ENCODE data around the gene BSG.
A peak's percentile ranks its signal among the peaks of the same experiment; 100 is the strongest.
"Not testable (repeated sequence)": the region's sequence is repeated elsewhere in the genome, so short reads cannot be mapped to it uniquely, and the experiment has no call there.

The BSG gene

DNA sequence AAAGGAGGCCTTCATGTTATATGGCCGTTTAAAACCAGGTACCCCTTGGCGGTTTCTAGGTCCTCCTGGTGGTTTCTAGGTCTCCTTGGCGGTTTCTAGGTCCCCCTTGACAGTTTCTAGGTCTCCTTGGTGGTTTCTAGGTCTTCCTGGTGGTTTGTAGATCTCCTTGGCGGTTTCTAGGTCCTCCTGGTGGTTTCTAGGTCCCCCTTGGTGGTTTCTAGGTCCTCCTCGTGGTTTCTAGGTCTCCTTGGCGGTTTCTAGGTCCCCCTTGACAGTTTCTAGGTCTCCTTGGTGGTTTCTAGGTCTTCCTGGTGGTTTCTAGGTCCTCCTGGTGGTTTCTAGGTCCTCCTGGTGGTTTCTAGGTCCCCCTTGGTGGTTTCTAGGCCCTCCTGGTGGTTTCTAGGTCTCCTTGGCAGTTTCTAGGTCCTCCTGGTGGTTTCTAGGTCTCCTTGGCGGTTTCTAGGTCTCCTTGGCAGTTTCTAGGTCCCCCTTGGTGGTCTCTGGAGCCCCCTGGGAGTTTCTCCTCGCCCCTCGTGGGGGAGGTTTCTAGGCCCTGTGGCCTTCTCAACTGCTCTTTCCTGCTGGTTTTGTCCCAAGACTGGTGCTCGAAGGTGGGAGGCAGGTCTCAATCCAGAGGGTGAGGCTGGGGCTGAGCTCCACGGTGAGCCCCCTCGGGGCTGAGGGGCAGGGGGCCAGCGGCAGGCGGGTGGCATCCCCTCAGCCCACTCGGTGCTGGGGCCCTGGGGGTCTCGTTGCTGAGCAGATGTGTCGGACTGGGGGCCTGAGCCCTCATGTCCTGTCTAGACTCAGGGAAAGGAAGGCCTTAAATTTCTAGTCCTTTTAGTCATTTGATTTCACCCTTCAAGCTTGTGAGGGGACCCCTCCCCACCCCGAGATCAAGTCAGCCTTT lies 25.3 kb downstream of the BSG start:
- Mint-ChIP-seq H3K9me3 (no peaks in the 10 kb centered on the region), H3K4me1 (no peaks in the 10 kb centered on the region), H3K4me3 (no peak overlapping the region), H3K36me3 (peaks cover 4% of the 10 kb centered on the region), H3K27ac (no peak overlapping the region)
- no peak for ATAC-seq
- DNase-seq (ENCODE audit: low spot score in 2 of 2), result no peak

DNA sequence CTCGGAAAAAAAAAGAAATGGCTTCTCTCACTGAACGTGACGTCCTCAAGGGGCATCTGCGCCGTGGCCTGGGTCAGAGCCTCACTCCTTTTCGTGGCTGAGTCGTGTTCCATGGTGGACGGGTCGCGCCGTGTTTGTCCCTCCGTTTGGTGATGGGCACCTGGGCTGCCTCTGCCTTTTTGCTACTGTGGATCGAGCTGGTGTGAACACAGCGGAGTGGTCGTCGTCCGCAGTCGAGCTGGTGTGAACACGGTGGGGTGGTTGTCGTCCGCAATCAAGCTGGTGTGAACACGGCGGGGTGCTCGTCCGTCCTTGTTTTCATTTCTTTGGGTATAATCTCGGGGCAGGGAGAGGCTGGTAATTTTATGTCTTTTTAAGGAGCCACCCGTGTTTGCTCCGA lies 28.9 kb downstream of the BSG start:
- ATAC-seq, result no peak
- no peaks in the 10 kb centered on the region for H3K9me3 Mint-ChIP-seq
- H3K27ac Mint-ChIP-seq, result no peak overlapping the region
- no peaks in the 10 kb centered on the region for H3K4me1 Mint-ChIP-seq
- H3K36me3 Mint-ChIP-seq, result no peaks in the 10 kb centered on the region
- no peak for DNase-seq (ENCODE audit: low spot score in 2 of 2)
- H3K4me3 Mint-ChIP-seq, result no peak overlapping the region

DNA sequence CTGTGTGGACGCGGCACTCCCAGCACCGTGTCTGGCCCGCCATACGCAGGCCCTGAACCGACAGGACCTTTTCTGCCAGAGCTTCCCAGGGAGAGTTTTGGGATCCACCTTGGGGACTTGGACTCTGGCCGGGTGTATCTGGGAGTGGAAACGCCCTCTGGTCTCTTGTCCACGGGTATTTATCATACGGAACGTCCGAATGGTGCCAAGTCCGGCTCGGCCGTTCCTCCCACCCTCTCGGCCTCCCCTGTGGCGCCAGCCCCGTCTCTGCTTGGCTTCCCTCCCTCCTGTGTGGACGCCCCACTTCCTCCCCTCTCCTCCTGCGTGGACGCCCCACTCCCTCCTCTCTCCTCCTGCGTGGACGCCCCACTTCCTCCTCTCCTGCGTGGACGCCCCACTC lies 29.4 kb downstream of the BSG start:
- Mint-ChIP-seq H3K36me3 (no peaks in the 10 kb centered on the region), H3K9me3 (no peaks in the 10 kb centered on the region), H3K4me3 (no peak overlapping the region), H3K27ac (no peak overlapping the region), H3K4me1 (no peaks in the 10 kb centered on the region)
- no peak for DNase-seq (ENCODE audit: low spot score in 2 of 2)
- no peak for ATAC-seq

DNA sequence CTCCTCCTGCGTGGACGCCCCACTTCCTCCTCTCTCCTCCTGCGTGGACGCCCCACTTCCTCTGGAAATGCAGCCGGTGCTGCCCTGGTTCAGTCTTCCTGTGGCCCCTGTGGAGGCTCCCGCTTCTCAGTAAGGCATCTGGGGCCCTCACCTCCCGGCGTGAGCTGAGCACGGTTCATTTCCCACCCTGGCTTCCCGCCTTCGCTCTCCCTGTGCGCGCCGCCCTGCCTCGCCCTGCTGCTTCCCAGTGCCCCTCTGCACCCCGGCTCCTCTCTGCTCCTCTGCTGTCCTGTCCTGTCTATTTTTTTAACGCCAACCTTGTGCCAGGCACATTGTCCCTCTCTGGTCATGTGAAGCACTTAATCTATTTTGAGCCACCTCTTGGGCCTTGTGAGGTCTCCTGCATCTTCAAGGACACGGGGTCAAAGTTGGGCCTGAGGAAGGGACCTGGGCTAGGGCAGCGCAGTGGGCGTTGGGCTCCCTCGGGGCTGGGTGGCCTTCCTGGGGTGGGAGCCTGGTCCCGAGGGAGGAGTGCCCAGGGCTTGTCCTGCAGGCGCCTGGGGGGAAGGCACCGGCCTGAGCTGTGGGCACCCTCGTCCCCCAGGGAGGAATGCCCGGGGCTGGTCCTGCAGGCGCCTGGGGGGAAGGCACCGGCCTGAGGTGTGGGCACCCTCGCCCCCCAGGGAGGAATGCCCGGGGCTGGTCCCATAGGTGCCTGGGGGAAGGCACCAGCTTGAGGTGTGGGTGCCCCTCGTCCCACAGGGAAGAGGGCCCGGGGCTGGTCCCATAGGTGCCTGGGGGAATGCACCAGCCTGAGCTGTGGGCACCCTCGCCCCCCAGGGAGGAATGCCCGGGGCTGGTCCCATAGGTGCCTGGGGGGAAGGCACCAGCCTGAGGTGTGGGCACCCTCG lies 30.2 kb downstream of the BSG start:
- Mint-ChIP-seq H3K4me1 (no peaks in the 10 kb centered on the region), H3K9me3 (no peaks in the 10 kb centered on the region), H3K27ac (no peak overlapping the region), H3K4me3 (no peak overlapping the region), H3K36me3 (no peaks in the 10 kb centered on the region)
- no peak for ATAC-seq
- no peak for DNase-seq (ENCODE audit: low spot score in 2 of 2)

DNA sequence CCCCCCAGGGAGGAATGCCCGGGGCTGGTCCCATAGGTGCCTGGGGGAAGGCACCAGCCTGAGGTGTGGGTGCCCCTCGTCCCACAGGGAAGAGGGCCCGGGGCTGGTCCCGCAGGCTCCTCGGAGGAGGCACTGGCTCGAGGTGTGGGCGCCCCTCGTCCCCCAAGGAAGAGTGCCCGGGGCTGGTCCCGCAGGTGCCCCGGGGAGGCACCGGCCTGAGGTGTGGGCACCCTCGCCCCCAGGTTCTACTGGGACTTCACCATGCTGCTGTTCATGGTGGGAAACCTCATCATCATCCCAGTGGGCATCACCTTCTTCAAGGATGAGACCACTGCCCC lies 30.9 kb downstream of the BSG start:
- not testable (repeated sequence) for H3K9me3 Mint-ChIP-seq; H3K27ac Mint-ChIP-seq; DNase-seq (ENCODE audit: low spot score in 2 of 2); H3K4me3 Mint-ChIP-seq; ATAC-seq; H3K36me3 Mint-ChIP-seq; H3K4me1 Mint-ChIP-seq

DNA sequence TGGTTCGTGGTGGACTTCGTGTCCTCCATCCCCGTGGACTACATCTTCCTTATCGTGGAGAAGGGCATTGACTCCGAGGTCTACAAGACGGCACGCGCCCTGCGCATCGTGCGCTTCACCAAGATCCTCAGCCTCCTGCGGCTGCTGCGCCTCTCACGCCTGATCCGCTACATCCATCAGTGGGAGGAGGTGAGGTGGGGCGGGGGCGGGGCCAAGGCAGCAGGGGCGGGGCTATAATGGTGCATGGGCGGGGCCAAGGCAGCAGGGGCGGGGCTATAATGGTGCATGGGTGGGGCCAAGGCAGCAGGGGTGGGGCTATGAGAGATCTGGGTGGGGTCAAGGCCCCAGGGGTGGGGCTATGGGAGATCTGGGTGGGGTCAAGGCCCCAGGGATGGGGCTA lies 31.4 kb downstream of the BSG start:
- not testable (repeated sequence) for DNase-seq (ENCODE audit: low spot score in 2 of 2); H3K27ac Mint-ChIP-seq; ATAC-seq; H3K9me3 Mint-ChIP-seq; H3K4me3 Mint-ChIP-seq; H3K36me3 Mint-ChIP-seq; H3K4me1 Mint-ChIP-seq

DNA sequence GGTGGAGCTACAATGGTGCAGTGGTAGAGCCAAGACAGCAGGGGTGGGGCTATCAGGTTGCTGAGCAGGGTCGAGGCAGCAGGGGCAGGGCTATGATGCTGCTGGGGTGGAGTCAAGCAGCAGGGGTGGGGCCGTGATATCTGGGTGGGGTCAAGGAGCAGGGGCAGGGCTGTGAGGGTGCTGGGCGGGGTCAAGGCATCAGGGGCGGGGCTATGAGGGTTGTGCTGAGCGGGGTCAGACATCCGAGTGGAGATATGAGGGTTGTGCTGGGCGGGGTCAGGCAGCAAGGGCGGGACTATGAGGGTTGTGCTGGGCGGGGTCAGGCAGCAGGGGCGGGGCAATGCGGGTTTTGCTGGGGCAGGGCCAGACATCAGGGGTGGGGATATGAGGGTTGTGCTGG lies 32.0 kb downstream of the BSG start:
- H3K27ac Mint-ChIP-seq, result no peak overlapping the region
- H3K36me3 Mint-ChIP-seq, result no peaks in the 10 kb centered on the region
- no peaks in the 10 kb centered on the region for H3K4me1 Mint-ChIP-seq
- DNase-seq (ENCODE audit: low spot score in 2 of 2) (peak in 1 of 2 donors; percentile 70), ATAC-seq (peak; percentile 76)
- H3K9me3 Mint-ChIP-seq, result no peaks in the 10 kb centered on the region
- H3K4me3 Mint-ChIP-seq, result no peak overlapping the region

DNA sequence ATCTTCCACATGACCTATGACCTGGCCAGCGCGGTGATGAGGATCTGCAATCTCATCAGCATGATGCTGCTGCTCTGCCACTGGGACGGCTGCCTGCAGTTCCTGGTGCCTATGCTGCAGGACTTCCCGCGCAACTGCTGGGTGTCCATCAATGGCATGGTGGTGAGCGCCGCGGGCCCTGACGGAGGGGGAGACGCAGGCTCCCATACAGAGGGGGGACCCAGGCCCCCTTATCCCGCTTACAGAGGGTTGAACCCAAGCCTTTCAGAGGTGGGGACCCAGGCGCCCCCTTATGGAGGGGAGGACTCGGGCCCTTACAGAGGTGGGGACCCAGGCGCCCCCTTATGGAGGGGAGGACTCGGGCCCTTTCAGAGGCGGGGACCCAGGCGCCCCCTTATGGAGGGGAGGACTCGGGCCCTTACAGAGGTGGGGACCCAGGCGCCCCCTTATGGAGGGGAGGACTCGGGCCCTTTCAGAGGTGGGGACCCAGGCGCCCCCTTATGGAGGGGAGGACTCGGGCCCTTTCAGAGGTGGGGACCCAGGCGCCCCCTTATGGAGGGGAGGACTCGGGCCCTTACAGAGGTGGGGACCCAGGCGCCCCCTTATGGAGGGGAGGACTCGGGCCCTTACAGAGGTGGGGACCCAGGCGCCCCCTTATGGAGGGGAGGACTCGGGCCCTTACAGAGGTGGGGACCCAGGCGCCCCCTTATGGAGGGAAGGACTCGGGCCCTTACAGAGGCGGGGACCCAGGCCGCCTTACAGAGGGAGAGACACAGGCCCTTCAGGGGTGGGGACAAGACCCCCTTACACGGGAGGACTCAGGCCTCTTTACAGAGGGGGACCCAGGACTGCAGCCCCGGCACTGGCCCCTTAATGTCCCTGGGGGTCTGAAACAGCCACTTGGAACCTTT lies 32.9 kb downstream of the BSG start:
- DNase-seq (ENCODE audit: low spot score in 2 of 2) (peak in 1 of 2 donors; percentile 74), ATAC-seq (peak; percentile 22)
- H3K4me3 Mint-ChIP-seq, H3K9me3 Mint-ChIP-seq, H3K4me1 Mint-ChIP-seq, H3K36me3 Mint-ChIP-seq, H3K27ac Mint-ChIP-seq: not testable (repeated sequence)

DNA sequence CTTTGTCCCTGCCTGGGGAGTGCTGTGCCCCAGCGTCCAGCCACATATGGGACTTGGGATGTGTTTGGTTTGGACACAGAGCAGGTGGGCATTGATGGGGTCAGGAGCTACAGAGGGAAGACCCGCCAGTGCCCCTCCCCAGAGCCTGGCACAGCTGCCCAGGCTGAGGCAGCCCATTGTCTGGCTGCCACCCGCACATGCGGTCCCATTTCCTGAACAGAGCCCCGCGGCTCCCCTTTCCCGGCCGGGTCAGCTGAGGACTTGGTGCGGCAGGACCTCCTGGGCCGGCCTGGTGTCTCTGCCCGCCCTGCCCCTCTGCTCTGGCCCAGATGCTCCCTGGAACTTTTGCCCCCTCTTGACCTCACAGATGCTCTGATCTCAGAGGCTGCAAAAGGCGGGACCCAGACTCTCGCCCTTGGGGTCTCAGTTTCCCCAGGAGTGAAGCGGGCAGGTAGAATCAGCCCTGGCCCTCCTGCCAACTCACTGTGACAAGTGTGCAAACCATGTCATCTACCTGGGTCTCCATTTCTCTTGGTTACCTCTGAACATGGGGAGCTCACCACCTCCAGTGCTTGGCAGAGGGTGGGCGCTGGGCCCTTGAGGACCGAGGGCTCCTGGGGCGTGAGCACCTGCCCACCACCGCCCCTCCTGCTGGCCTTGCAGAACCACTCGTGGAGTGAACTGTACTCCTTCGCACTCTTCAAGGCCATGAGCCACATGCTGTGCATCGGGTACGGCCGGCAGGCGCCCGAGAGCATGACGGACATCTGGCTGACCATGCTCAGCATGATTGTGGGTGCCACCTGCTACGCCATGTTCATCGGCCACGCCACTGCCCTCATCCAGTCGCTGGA lies 35.1 kb downstream of the BSG start:
- H3K27ac Mint-ChIP-seq, result no peak overlapping the region
- no peak overlapping the region for H3K4me3 Mint-ChIP-seq
- H3K36me3 Mint-ChIP-seq, result peaks cover 14% of the 10 kb centered on the region
- no peaks in the 10 kb centered on the region for H3K9me3 Mint-ChIP-seq
- DNase-seq (ENCODE audit: low spot score in 2 of 2) (no peak), ATAC-seq (no peak)
- H3K4me1 Mint-ChIP-seq, result peaks cover 18% of the 10 kb centered on the region

DNA sequence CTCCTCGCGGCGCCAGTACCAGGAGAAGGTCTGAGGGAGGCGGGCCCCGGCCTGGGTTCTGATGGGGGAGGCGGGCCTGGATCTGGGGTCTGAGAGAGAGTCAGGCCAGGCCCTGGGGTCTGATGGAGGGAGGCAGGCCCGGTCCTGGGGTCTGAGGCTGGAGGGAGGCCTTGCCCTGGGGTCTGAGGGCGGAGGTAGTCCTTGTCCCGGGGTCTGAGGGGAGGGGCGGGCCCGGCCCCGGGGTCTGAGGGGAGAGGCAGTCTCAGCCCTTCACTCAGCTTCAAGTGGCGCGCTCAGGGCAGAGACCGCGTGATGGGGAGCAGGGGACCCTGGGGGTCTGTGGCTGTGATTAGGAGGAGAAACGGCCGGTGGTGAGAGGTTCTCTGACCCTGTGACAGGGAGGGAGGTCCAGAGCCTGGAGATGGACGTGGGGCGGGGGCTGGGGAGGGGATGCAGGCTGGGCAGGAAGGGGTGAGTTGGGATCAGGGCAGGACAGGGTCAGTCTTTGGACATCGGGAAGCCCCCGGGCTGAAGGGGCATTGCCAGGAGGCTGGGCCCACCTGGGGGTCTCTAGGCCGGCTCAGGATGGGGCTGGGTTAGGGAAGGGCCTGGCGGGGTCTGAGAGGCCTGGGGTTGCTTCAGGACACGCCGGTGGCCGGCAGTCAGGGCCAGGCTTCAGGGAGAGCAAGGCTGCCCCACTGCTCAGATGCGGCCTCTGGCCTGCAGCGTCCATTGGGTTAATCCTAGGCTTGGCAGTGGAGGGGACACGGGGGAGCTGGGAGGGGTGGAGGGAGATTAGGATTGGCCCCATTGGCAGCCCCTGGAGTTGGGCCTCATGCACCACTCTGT lies 36.0 kb downstream of the BSG start:
- Mint-ChIP-seq H3K9me3 (no peaks in the 10 kb centered on the region), H3K4me3 (no peak overlapping the region), H3K4me1 (peaks cover 22% of the 10 kb centered on the region), H3K27ac (no peak overlapping the region), H3K36me3 (peaks cover 14% of the 10 kb centered on the region)
- ATAC-seq, result no peak
- DNase-seq (ENCODE audit: low spot score in 2 of 2), result no peak

DNA sequence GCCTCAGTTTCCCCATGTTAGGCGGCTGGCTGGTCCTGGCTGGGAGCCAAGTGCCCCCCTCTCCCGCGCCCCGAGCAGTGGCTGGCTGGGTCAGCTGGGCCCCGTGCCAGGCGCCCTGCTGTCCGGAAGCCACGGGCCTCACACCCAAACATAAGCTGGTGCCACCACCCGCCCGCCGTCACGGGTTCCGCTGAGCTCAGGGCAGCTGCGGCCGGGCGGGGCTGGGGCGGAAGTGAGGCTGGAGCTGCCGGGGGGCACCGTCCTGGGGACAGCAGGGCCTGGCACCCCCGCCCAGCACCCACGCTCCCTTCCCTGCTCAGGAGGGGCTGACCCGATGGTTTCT lies 36.6 kb downstream of the BSG start:
- peaks cover 14% of the 10 kb centered on the region for H3K36me3 Mint-ChIP-seq
- no peak for ATAC-seq
- no peak overlapping the region for H3K27ac Mint-ChIP-seq
- DNase-seq (ENCODE audit: low spot score in 2 of 2), result no peak
- no peaks in the 10 kb centered on the region for H3K9me3 Mint-ChIP-seq
- H3K4me3 Mint-ChIP-seq, result no peak overlapping the region
- H3K4me1 Mint-ChIP-seq, result peaks cover 22% of the 10 kb centered on the region

DNA sequence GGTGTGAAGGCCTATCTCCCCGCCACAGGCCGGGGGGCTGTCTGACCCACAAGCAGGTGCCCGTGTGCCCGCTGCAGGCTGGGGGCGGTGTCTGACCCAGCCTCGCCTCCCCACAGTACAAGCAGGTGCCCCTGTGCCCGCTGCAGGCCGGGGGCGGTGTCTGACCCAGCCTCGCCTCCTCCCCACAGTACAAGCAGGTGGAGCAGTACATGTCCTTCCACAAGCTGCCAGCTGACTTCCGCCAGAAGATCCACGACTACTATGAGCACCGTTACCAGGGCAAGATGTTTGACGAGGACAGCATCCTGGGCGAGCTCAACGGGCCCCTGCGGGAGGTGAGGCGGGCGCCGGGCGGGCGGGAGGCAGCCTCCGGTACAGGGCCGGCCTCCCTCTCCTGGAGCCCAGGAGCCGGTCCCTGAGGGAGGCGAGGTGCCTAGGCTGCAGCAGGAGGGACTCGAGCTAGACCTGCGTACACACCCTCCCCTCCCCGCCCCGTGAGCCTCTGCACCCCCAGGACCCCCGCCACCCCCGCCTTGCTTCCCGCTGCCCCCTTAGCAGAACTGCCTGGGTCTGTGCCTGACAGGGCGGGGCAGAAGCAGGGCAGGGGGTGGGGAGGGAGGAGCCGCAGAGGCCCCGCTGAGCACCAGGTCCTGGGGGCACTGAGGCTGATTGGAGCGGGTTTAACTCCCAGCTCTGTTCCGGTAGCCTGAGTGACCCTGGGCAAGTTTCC lies 37.8 kb downstream of the BSG start:
- DNase-seq (ENCODE audit: low spot score in 2 of 2) (no peak), ATAC-seq (peak; percentile 22)
- no peaks in the 10 kb centered on the region for H3K9me3 Mint-ChIP-seq
- H3K36me3 Mint-ChIP-seq, result peaks cover 22% of the 10 kb centered on the region
- peak overlapping the region; percentile 92 for H3K27ac Mint-ChIP-seq
- peaks cover 22% of the 10 kb centered on the region for H3K4me1 Mint-ChIP-seq
- H3K4me3 Mint-ChIP-seq, result peak overlapping the region; percentile 84

DNA sequence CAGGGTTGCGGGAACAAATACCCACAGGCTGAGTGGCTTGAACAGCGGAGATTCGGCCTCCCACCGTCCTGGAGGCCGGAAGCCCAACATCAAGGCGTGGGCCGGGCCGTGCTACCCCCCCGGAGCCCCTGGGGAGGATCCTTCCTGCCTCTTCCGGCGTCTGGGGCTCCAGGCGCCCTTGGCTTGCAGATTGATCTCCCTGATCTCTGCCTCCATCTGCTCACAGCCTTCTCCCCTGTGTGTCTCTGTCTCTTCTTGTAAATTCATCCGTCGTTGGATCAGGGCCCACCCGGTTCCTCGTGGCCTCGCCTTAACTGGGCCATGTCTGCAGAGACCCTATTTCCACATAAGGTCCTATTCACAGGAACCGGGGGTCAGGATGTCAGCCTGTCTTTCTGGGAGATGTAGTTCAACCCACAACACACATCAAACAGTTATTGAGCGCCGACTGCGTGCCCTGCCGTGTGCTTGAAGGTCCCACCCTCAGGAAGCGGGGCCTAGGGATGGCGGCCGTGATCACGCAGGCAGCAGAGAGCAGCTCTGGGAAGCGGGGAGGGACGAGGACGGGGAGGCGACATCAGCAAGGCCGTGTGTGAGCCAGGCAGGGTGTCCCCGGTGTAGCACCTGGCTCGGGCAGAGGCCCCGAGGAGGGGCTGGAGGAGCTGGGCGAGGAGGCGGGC lies 38.5 kb downstream of the BSG start:
- Mint-ChIP-seq H3K9me3 (no peaks in the 10 kb centered on the region), H3K36me3 (peaks cover 22% of the 10 kb centered on the region), H3K27ac (peak overlapping the region; percentile 92), H3K4me3 (peak overlapping the region; percentile 84), H3K4me1 (peaks cover 22% of the 10 kb centered on the region)
- ATAC-seq (peak; percentile 57), DNase-seq (ENCODE audit: low spot score in 2 of 2) (peak; percentile 34 to 77)

Measured in stimulated activated effector memory CD8-positive, alpha-beta T cell treated with anti-CD3 and anti-CD28 coated beads, Interleukin-12 subunit alpha, Interleukin-12 subunit beta, amount 100 ng/mL, for 72 hours (primary cell).